GM23248 (cell line): Measurements from ENCODE around the gene CENPL.

Experiments used
- EZH2 ChIP-seq: fragments of 200-600 bp; sonication (generic); IDR thresholded peaks from 2 replicates; pipeline ENCODE4 v1.6.1; 2018; ENCODE audit warnings: antibody characterized with exemption, mild to moderate bottlenecking; ENCODE audit not compliant: insufficient read depth, poor library complexity, severe bottlenecking
- EZH2phosphoT487 ChIP-seq: fragments of 200-600 bp; sonication (generic); IDR thresholded peaks from 2 replicates; pipeline ENCODE4 v1.6.1; 2018; ENCODE audit warnings: antibody characterized with exemption, moderate library complexity, mild to moderate bottlenecking, low read depth; ENCODE audit not compliant: insufficient read depth

- TF ChIP-seq EZH2phosphoT487 (no peak), EZH2 (no peak)
Measured at GRCh38 chr1:173863224-173864161, 38.8 kb upstream of the CENPL start.
